Measurements from ENCODE around the gene SBK1. TPM values are rescaled to one million over a fixed set of nuclear protein-coding genes. Genes with fewer than 3 reads are reported as not detected.

The SBK1 gene
- total RNA-seq, 1 experiment from 2014 or later: 6.7 TPM

GRCh38 chr16:28289939-28290858, 2.1 kb upstream of the SBK1 start:
- CTCF ChIA-PET: no interaction called here
- Mint-ChIP-seq H3K27ac (ENCODE audit: unreplicated experiment) (no peak overlapping the region), H3K9me3 (ENCODE audit: unreplicated experiment) (no peaks in the 10 kb centered on the region), H3K4me1 (ENCODE audit: low read depth, unreplicated experiment) (peaks cover 8% of the 10 kb centered on the region), H3K4me3 (ENCODE audit: unreplicated experiment) (peak overlapping the region; percentile 20), H3K36me3 (ENCODE audit: insufficient read depth, unreplicated experiment) (no peaks in the 10 kb centered on the region), H3K27me3 (ENCODE audit: insufficient read depth, unreplicated experiment) (peaks cover 4% of the 10 kb centered on the region)
- no peaks in the 10 kb centered on the region for H3K27me3 ChIP-seq (replicated peaks; ENCODE audit: control insufficient read depth, insufficient read depth, low read length)
- H3K4me3 ChIP-seq (ENCODE audit: low read depth, low read length): no peak overlapping the region
- DNase-seq: no peak
- no peaks in the 10 kb centered on the region for H3K4me1 ChIP-seq
- intact Hi-C loops (cut with micrococcal nuclease; ENCODE audit: unreplicated experiment): no loop called here
- POLR2A ChIA-PET: no interaction called here
- H3K36me3 ChIP-seq (ENCODE audit: control insufficient read depth, insufficient read depth, low read length): no peaks in the 10 kb centered on the region
- no peaks in the 10 kb centered on the region for H3K9me3 ChIP-seq
- BruUV-seq (replicated peaks): no TSS peak
- TF ChIP-seq, protein P1, sequence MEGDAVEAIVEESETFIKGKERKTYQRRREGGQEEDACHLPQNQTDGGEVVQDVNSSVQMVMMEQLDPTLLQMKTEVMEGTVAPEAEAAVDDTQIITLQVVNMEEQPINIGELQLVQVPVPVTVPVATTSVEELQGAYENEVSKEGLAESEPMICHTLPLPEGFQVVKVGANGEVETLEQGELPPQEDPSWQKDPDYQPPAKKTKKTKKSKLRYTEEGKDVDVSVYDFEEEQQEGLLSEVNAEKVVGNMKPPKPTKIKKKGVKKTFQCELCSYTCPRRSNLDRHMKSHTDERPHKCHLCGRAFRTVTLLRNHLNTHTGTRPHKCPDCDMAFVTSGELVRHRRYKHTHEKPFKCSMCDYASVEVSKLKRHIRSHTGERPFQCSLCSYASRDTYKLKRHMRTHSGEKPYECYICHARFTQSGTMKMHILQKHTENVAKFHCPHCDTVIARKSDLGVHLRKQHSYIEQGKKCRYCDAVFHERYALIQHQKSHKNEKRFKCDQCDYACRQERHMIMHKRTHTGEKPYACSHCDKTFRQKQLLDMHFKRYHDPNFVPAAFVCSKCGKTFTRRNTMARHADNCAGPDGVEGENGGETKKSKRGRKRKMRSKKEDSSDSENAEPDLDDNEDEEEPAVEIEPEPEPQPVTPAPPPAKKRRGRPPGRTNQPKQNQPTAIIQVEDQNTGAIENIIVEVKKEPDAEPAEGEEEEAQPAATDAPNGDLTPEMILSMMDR (IDR thresholded peaks at IDR 0.05; ENCODE audit: insufficient read depth in 1 of 2, low read depth in 1 of 2, low read length in 1 of 2, severe bottlenecking in 1 of 2, unreplicated experiment in 1 of 2): no peak

DNA sequence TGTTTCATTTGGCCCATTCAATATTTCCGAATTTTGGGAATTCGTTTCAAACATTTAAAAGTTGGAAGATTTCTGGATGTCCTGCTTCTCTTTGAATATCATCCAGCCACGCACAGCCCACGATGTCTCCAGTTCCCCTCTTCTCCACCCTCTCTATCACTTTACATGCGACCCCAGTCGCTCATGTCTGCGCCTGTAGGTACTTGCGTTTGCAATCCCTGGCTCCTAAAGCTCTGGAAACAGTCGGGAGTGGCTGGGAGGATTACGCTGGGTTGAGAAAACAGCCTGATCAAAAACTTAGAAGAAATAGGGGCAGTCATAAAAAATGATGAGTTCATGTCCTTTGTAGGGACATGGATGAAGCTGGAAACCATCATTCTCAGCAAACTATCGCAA, 1.5 kb upstream of the SBK1 start:
- H3K27me3 ChIP-seq (replicated peaks; ENCODE audit: control insufficient read depth, insufficient read depth, low read length): no peaks in the 10 kb centered on the region
- H3K4me3 ChIP-seq (ENCODE audit: low read depth, low read length): no peak overlapping the region
- Mint-ChIP-seq H3K36me3 (ENCODE audit: insufficient read depth, unreplicated experiment) (no peaks in the 10 kb centered on the region), H3K9me3 (ENCODE audit: unreplicated experiment) (no peaks in the 10 kb centered on the region), H3K4me3 (ENCODE audit: unreplicated experiment) (peak overlapping the region; percentile 73), H3K27me3 (ENCODE audit: insufficient read depth, unreplicated experiment) (peaks cover 4% of the 10 kb centered on the region), H3K27ac (ENCODE audit: unreplicated experiment) (no peak overlapping the region), H3K4me1 (ENCODE audit: low read depth, unreplicated experiment) (peaks cover 8% of the 10 kb centered on the region)
- no peak for DNase-seq
- ChIA-PET POLR2A (no interaction called here), CTCF (no interaction called here)
- intact Hi-C loops (cut with micrococcal nuclease; ENCODE audit: unreplicated experiment): no loop called here
- TF ChIP-seq, protein P1 (IDR thresholded peaks at IDR 0.05; ENCODE audit: insufficient read depth in 1 of 2, low read depth in 1 of 2, low read length in 1 of 2, severe bottlenecking in 1 of 2, unreplicated experiment in 1 of 2): no peak
- no TSS peak for BruUV-seq (replicated peaks)
- no peaks in the 10 kb centered on the region for H3K4me1 ChIP-seq
- no peaks in the 10 kb centered on the region for H3K9me3 ChIP-seq
- H3K36me3 ChIP-seq (ENCODE audit: control insufficient read depth, insufficient read depth, low read length): no peaks in the 10 kb centered on the region

- CTCF ChIA-PET: interaction anchor here (0.6 kb wide), 1 partner anchor 548 kb away, joined by 4 read pairs; no protein-coding TSS in a partner anchor
- BruUV-seq (replicated peaks): no TSS peak
- no peaks in the 10 kb centered on the region for H3K27me3 ChIP-seq (replicated peaks; ENCODE audit: control insufficient read depth, insufficient read depth, low read length)
Observed at GRCh38 chr16:28292731-28293600, 641 bp downstream of the SBK1 start.

More at GRCh38 chr16:28292731-28293600, 641 bp downstream of the SBK1 start:
- peaks cover under 1% of the 10 kb centered on the region for H3K27me3 Mint-ChIP-seq (ENCODE audit: insufficient read depth, unreplicated experiment)
- Histone ChIP-seq H3K36me3 (ENCODE audit: control insufficient read depth, insufficient read depth, low read length) (no peaks in the 10 kb centered on the region), H3K4me1 (no peaks in the 10 kb centered on the region), H3K4me3 (ENCODE audit: low read depth, low read length) (peak overlapping the region; percentile 67), H3K9me3 (no peaks in the 10 kb centered on the region)
- intact Hi-C loops (cut with micrococcal nuclease; ENCODE audit: unreplicated experiment): loop anchor here (2.0 kb wide), 1 partner anchor 16 kb away; no protein-coding TSS in a partner anchor
- POLR2A ChIA-PET: no interaction called here
- H3K4me1 Mint-ChIP-seq (ENCODE audit: low read depth, unreplicated experiment): peaks cover 8% of the 10 kb centered on the region
- no peak overlapping the region for H3K27ac Mint-ChIP-seq (ENCODE audit: unreplicated experiment)
- H3K36me3 Mint-ChIP-seq (ENCODE audit: insufficient read depth, unreplicated experiment): no peaks in the 10 kb centered on the region
- TF ChIP-seq, protein P1 (IDR thresholded peaks at IDR 0.05; ENCODE audit: insufficient read depth in 1 of 2, low read depth in 1 of 2, low read length in 1 of 2, severe bottlenecking in 1 of 2, unreplicated experiment in 1 of 2): no peak
- H3K4me3 Mint-ChIP-seq (ENCODE audit: unreplicated experiment): peak overlapping the region; percentile 73
- no peaks in the 10 kb centered on the region for H3K9me3 Mint-ChIP-seq (ENCODE audit: unreplicated experiment)
- DNase-seq: peak in 1 of 2 experiments; percentile 33

Data from Caco-2 (cell line).